Transverse colon (tissue), 4 donors: ENCODE data around the gene PIEZO1.

ENCODE experiments used
- EP300 ChIP-seq: sonication (generic); formaldehyde crosslinking; IDR thresholded peaks from one replicate; pipeline ENCODE4 v1.6.1; 2017; ENCODE audit warnings: antibody characterized with exemption, low read depth
- POLR2AphosphoS5 ChIP-seq, 3 donors: sonication (generic); formaldehyde crosslinking; IDR thresholded peaks; one replicate each; pipeline ENCODE4 v1.6.1; 2016; ENCODE audit warnings: antibody characterized with exemption in 3 of 3
- TF ChIP-seq, protein P1 (sequence below), 5 experiments: fragments of 200-600 bp in 3 of 5; fragments of 450-650 bp in 2 of 5; sonication (generic) in 3 of 5; IDR thresholded peaks; 1 replicate in 2 of 5; 2 replicates in 3 of 5; pipeline ENCODE4 v1.5.1; 2016 to 2017; ENCODE audit warnings: antibody characterized with exemption in 5 of 5, inconsistent platforms in 3 of 5, mild to moderate bottlenecking in 2 of 5, moderate library complexity in 1 of 5

DNA sequence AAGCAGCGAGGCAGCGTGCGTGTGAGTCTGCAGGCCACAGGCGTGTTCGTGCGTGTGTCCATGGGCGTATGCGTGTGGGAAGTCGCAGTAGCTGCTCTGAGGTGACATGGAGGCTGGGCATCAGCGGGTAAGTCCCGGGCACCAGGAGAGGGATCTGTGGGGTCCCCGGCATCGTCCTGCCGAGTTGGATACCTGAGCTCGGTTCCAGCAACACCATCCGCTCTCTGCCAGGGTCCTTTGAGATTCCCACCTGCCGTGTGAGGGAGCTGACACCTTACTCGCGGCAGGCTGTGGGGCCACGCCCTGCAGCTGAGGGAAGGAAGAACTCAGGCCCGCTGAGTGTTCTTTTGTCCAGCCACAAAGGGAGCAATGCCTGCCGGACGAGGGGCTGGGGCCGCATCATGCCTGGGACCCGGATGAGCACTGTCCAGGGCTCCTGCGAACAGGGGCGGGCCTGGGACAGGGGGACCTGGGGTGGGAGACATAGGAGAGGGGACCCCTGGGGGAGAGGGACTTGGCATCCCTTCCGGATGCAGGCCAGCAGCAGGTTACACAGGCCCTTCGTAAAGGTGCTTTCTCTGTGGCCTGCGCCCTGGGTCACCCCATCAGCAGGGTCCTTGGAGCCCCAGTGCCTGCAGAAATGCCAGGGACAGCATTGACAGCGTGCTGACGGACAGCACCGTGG is 93.7 kb downstream of the PIEZO1 start:
- TF ChIP-seq POLR2AphosphoS5 (IDR thresholded peaks at IDR 0.05) = no peak
- TF ChIP-seq, protein P1, sequence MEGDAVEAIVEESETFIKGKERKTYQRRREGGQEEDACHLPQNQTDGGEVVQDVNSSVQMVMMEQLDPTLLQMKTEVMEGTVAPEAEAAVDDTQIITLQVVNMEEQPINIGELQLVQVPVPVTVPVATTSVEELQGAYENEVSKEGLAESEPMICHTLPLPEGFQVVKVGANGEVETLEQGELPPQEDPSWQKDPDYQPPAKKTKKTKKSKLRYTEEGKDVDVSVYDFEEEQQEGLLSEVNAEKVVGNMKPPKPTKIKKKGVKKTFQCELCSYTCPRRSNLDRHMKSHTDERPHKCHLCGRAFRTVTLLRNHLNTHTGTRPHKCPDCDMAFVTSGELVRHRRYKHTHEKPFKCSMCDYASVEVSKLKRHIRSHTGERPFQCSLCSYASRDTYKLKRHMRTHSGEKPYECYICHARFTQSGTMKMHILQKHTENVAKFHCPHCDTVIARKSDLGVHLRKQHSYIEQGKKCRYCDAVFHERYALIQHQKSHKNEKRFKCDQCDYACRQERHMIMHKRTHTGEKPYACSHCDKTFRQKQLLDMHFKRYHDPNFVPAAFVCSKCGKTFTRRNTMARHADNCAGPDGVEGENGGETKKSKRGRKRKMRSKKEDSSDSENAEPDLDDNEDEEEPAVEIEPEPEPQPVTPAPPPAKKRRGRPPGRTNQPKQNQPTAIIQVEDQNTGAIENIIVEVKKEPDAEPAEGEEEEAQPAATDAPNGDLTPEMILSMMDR (IDR thresholded peaks at IDR 0.05) = no peak
- no peak for TF ChIP-seq EP300
